IMR-90 (cell line): Measurements from ENCODE around the gene BCAS3. TPM values are rescaled to one million over a fixed set of nuclear protein-coding genes. Genes with fewer than 3 reads are reported as not detected.

ENCODE experiments used
- ATAC-seq: fragments of 200-7000 bp; cut with Tn5 transposase; 2 replicates; pipeline ENCODE4 v1.9.1; 2020; ENCODE audit warnings: low read depth, mild to moderate bottlenecking, moderate library complexity
- BruUV-seq: library from RNA; stranded (reverse); fragments of 400-500 nt; replicated peaks from 2 replicates; lab custom pipeline; 2021; lab: Mats Ljungman, UMichigan
- CTCF ChIA-PET: fragments of 300-600 bp; formaldehyde crosslinking; extraction: SDS; loops from one replicate; lab custom pipeline; 2021; ENCODE audit warnings: antibody characterized with exemption; lab: Yijun Ruan, JAX
- POLR2A ChIA-PET: fragments of 300-600 bp; sonication (Branson Sonifier 250); formaldehyde crosslinking; loops from one replicate; lab custom pipeline; 2022; ENCODE audit warnings: antibody characterized with exemption; ENCODE audit not compliant: unreplicated experiment; lab: Charles Lee
- DNase-seq: peaks from one replicate; pipeline ENCODE4 v3.0.0; 2013
- H2AFZ ChIP-seq: replicated peaks from 2 replicates; pipeline ENCODE3; 2013; ENCODE audit warnings: low read length, mild to moderate bottlenecking; ENCODE audit not compliant: poor library complexity
- H2AK5ac ChIP-seq: 2 replicates; pipeline ENCODE4 v1.6.1; 2013; ENCODE audit warnings: low read depth, low read length, inconsistent platforms
- H2AK9ac ChIP-seq: replicated peaks from 2 replicates; pipeline ENCODE3; 2013; ENCODE audit warnings: mild to moderate bottlenecking, low read depth, low read length, moderate library complexity; ENCODE audit not compliant: poor library complexity
- H2BK120ac ChIP-seq: 2 replicates; pipeline ENCODE4 v1.6.1; 2013; ENCODE audit warnings: low read depth, low read length, inconsistent platforms
- H2BK15ac ChIP-seq: 3 replicates; pipeline ENCODE4 v1.6.1; 2013; ENCODE audit warnings: low read depth, low read length, inconsistent platforms
- H2BK20ac ChIP-seq: 2 replicates; pipeline ENCODE4 v1.6.1; 2013; ENCODE audit warnings: low read depth, mild to moderate bottlenecking, inconsistent platforms, low read length, moderate library complexity
- H2BK5ac ChIP-seq: 2 replicates; pipeline ENCODE4 v1.6.1; 2013; ENCODE audit warnings: mild to moderate bottlenecking, low read depth, low read length, inconsistent platforms; ENCODE audit not compliant: poor library complexity, severe bottlenecking
- H3K14ac ChIP-seq: replicated peaks from 2 replicates; pipeline ENCODE4 v1.6.1; 2013; ENCODE audit warnings: low read depth, low read length, inconsistent platforms
- H3K18ac ChIP-seq: 2 replicates; pipeline ENCODE4 v1.6.1; 2013; ENCODE audit warnings: low read depth, low read length, control low read depth
- H3K23ac ChIP-seq: 2 replicates; pipeline ENCODE4 v1.6.1; 2013; ENCODE audit warnings: low read depth, low read length, inconsistent platforms
- H3K27ac ChIP-seq: 2 replicates; pipeline ENCODE4 v1.5.1; 2013; ENCODE audit warnings: mild to moderate bottlenecking, control low read depth, low read length; ENCODE audit not compliant: insufficient read depth
- H3K27me3 ChIP-seq: 2 replicates; pipeline ENCODE4 v1.6.1; 2013; ENCODE audit warnings: low read length; ENCODE audit not compliant: control insufficient read depth, insufficient read depth
- H3K36me3 ChIP-seq: 2 replicates; pipeline ENCODE4 v1.6.1; 2013; ENCODE audit warnings: low read length, mixed read lengths; ENCODE audit not compliant: control insufficient read depth, insufficient read depth
- H3K4ac ChIP-seq: 2 replicates; pipeline ENCODE4 v1.6.1; 2013; ENCODE audit warnings: low read depth, low read length, inconsistent platforms
- H3K4me1 ChIP-seq: 2 replicates; pipeline ENCODE4 v1.6.1; 2013; ENCODE audit warnings: low read length, mixed read lengths; ENCODE audit not compliant: control insufficient read depth, insufficient read depth
- H3K4me2 ChIP-seq: 2 replicates; pipeline ENCODE4 v1.6.1; 2013; ENCODE audit warnings: low read depth, mild to moderate bottlenecking, control low read depth, low read length, moderate library complexity
- H3K4me3 ChIP-seq: 2 replicates; pipeline ENCODE4 v1.5.1; 2013; ENCODE audit warnings: low read depth, mild to moderate bottlenecking, control low read depth, low read length, moderate library complexity; ENCODE audit not compliant: insufficient read depth
- H3K56ac ChIP-seq: 2 replicates; pipeline ENCODE4 v1.6.1; 2013; ENCODE audit warnings: low read length, inconsistent platforms; ENCODE audit not compliant: insufficient read depth; ENCODE audit errors: extremely low read depth
- H3K79me1 ChIP-seq, 2 experiments: 2 replicates each; pipeline ENCODE4 v1.6.1; 2013; ENCODE audit warnings: low read length in 2 of 2, inconsistent platforms in 1 of 2, low read depth in 1 of 2
- H3K9ac ChIP-seq: 2 replicates; pipeline ENCODE4 v1.6.1; 2013; ENCODE audit warnings: low read depth, low read length, control low read depth
- H3K9me1 ChIP-seq: 2 replicates; pipeline ENCODE4 v1.6.1; 2013; ENCODE audit warnings: low read length, inconsistent platforms; ENCODE audit not compliant: insufficient read depth
- H3K9me3 ChIP-seq: 2 replicates; pipeline ENCODE4 v1.6.1; 2013; ENCODE audit warnings: low read length; ENCODE audit not compliant: control insufficient read depth, insufficient read depth
- H4K20me1 ChIP-seq: 2 replicates; pipeline ENCODE4 v1.6.1; 2013; ENCODE audit warnings: low read length, inconsistent platforms; ENCODE audit not compliant: insufficient read depth
- H4K5ac ChIP-seq: 2 replicates; pipeline ENCODE4 v1.6.1; 2013; ENCODE audit warnings: mild to moderate bottlenecking, low read depth, low read length, control low read depth
- H4K8ac ChIP-seq, 2 experiments: 2 replicates each; pipeline ENCODE4 v1.6.1; 2013; ENCODE audit warnings: low read depth in 2 of 2, low read length in 2 of 2, control low read depth in 1 of 2, inconsistent platforms in 1 of 2
- H4K91ac ChIP-seq: 2 replicates; pipeline ENCODE4 v1.6.1; 2013; ENCODE audit warnings: low read depth, low read length, inconsistent platforms; ENCODE audit not compliant: insufficient read depth
- BHLHE40 ChIP-seq: fragments of 150-350 bp; IDR thresholded peaks from 2 replicates; pipeline ENCODE4 v1.6.1; 2016; ENCODE audit warnings: mild to moderate bottlenecking, low read depth, low read length
- CEBPB ChIP-seq: IDR thresholded peaks from 2 replicates; pipeline ENCODE4 v1.6.1; 2012; ENCODE audit warnings: low read depth, low read length, improper control_type of control experiment
- CHD1 ChIP-seq: IDR thresholded peaks from 2 replicates; pipeline ENCODE4 v1.6.1; 2012; ENCODE audit warnings: low read depth, low read length, improper control_type of control experiment
- FOS ChIP-seq: fragments of 150-350 bp; IDR thresholded peaks from 2 replicates; pipeline ENCODE4 v1.6.1; 2016; ENCODE audit warnings: low read depth, low read length
- MAFK ChIP-seq: IDR thresholded peaks from 2 replicates; pipeline ENCODE4 v1.6.1; 2012; ENCODE audit warnings: low read depth, low read length, improper control_type of control experiment
- MAZ ChIP-seq: IDR thresholded peaks from 2 replicates; pipeline ENCODE4 v1.6.1; 2012; ENCODE audit warnings: low read depth, mild to moderate bottlenecking, low read length, improper control_type of control experiment, moderate library complexity, borderline replicate concordance
- MXI1 ChIP-seq: IDR thresholded peaks from 2 replicates; pipeline ENCODE4 v1.6.1; 2012; ENCODE audit warnings: low read depth, mild to moderate bottlenecking, low read length, moderate library complexity, borderline replicate concordance
- NFE2L2 ChIP-seq: fragments of 150-350 bp; IDR thresholded peaks from 2 replicates; pipeline ENCODE4 v1.6.1; 2016; ENCODE audit warnings: low read depth, mild to moderate bottlenecking, low read length
- RAD21 ChIP-seq: IDR thresholded peaks from 2 replicates; pipeline ENCODE4 v1.6.1; 2012; ENCODE audit warnings: low read length, improper control_type of control experiment
- RCOR1 ChIP-seq: IDR thresholded peaks from 2 replicates; pipeline ENCODE4 v1.6.1; 2012; ENCODE audit warnings: mild to moderate bottlenecking, low read length, improper control_type of control experiment; ENCODE audit not compliant: insufficient replicate concordance
- RFX5 ChIP-seq: IDR thresholded peaks from 2 replicates; pipeline ENCODE4 v1.8.0; 2012; ENCODE audit warnings: low read depth, mild to moderate bottlenecking, low read length, moderate library complexity
- SMC3 ChIP-seq: fragments of 150-350 bp; IDR thresholded peaks from 2 replicates; pipeline ENCODE4 v1.6.1; 2016; ENCODE audit warnings: low read depth, mild to moderate bottlenecking, antibody characterized with exemption, low read length, moderate library complexity
- WGBS, 2 experiments: methylation state at CpG; one replicate each; pipeline versions ENCODE4 v1.1.5 to v1.1.7; 2013; ENCODE audit warnings: missing lambda C conversion rate in 2 of 2; ENCODE audit not compliant: insufficient read length in 1 of 2; ENCODE audit errors: extremely low coverage in 2 of 2; 5-methylcytosine and 5-hydroxymethylcytosine counted together
- dilution Hi-C: fragments of 300-500 bp; cut with HindIII; formaldehyde crosslinking; loops from one replicate; pipeline ENCODE4 v1.14.3; 2018; ENCODE audit warnings: low sequenced_read_pairs; ENCODE audit not compliant: unreplicated experiment
- in situ Hi-C: fragments of 300-500 bp; cut with MboI; formaldehyde crosslinking; loops from 3 replicates; pipeline ENCODE4 v1.14.3; 2019; ENCODE audit warnings: low sequenced_read_pairs, inconsistent platforms, mixed read lengths
- intact Hi-C: fragments of 100-400 bp; cut with micrococcal nuclease; formaldehyde crosslinking; loops from 2 replicates; pipeline ENCODE4 v1.10.0; 2022
- polyA plus RNA-seq, 3 experiments: library from polyadenylated mRNA; depleted of rRNA; stranded (reverse); fragments of >200 nt; gene quantifications; 2 replicates each; pipeline ENCODE4 v1.2.3, GENCODE V29; 2012; ENCODE audit warnings: low replicate concordance in 1 of 3
- total RNA-seq: library from RNA; depleted of rRNA; stranded (reverse); fragments of >200 nt; gene quantifications from 2 replicates; pipeline ENCODE4 v1.2.3, GENCODE V29; 2012
- TF ChIP-seq, protein P1 (sequence below): fragments of 150-350 bp; IDR thresholded peaks from 2 replicates; pipeline ENCODE4 v1.6.1; 2016; ENCODE audit warnings: low read depth, mild to moderate bottlenecking, low read length, moderate library complexity, borderline replicate concordance
- TF ChIP-seq, protein P2 (sequence below): conservative IDR thresholded peaks from 2 replicates; pipeline ENCODE4 v1.5.1; 2012; ENCODE audit warnings: mild to moderate bottlenecking, low read depth, low read length, improper control_type of control experiment

The BCAS3 gene
- total and polyA plus RNA-seq, 2 of the 4 experiments (the other 2 are of a cell fraction): 6.3 to 27.1 TPM

DNA sequence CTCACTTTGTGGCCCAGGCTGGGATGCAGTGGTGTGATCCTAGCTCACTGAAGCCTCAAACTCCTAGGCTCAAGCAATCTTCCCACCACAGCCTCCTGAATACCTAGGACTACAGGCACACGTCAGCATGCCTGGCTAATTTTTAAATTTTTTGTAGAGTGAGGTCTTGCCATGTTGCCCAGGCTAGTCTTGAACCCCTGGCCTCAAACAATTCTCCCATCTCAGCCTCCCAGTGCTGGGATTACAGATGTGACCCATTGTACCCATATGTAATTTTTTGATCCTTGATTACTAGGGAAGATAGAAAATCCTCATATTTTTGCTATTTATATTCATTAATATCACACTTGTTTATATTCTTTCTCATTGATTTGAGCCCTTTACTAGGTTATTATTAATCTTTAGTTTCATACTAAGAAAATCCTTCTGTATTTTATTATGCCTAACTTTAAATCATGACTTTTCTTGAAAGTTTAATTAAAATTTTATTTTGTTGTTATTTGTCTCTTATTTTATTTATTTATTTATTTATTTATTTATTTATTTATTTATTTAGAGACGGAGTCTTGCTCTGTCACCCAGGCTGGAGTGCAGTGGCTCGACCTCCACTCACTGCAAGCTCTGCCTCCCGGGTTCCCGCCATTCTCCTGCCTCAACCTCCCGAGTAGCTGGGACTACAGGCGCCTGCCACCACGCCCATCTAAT is 75.4 kb downstream of the BCAS3 start:
- Histone ChIP-seq H3K4me3 (no peak overlapping the region), H2BK120ac (no peak overlapping the region), H4K91ac (no peak overlapping the region), H3K18ac (no peak overlapping the region), H3K9ac (no peak overlapping the region), H4K5ac (no peak overlapping the region), H3K27me3 (no peaks in the 10 kb centered on the region), H3K9me1 (no peaks in the 10 kb centered on the region), H3K4ac (no peak overlapping the region), H2AFZ (no peak overlapping the region), H3K4me1 (no peaks in the 10 kb centered on the region), H3K79me1 (no peaks in the 10 kb centered on the region), H2BK20ac (no peak overlapping the region), H3K23ac (no peak overlapping the region), H3K56ac (no peak overlapping the region), H3K14ac (no peak overlapping the region), H4K20me1 (no peaks in the 10 kb centered on the region), H4K8ac (no peak overlapping the region), H2AK5ac (no peak overlapping the region), H2BK15ac (no peak overlapping the region), H2AK9ac (no peak overlapping the region), H2BK5ac (no peak overlapping the region), H3K9me3 (no peaks in the 10 kb centered on the region; the same call in 1 of the 2 replicates), H3K36me3 (no peaks in the 10 kb centered on the region), H3K27ac (no peak overlapping the region), H3K4me2 (no peak overlapping the region)
- POLR2A ChIA-PET: no interaction called here
- DNase-seq (no peak), ATAC-seq (no peak)
- no TSS peak for BruUV-seq
- intact Hi-C loops (no loop called here), in situ Hi-C loops (no loop called here), dilution Hi-C loops (no loop called here)
- WGBS, 2 experiments: 89% methylated on average over 3 of the region's 8 CpGs; no CpG with 5 or more reads in 1 of the 2 experiments
- TF ChIP-seq MXI1 (no peak), NFE2L2 (no peak), MAFK (no peak), BHLHE40 (no peak), RFX5 (no peak), SMC3 (no peak), RAD21 (no peak), CEBPB (no peak), MAZ (no peak), RCOR1 (no peak), FOS (no peak), CHD1 (no peak)
- TF ChIP-seq, protein P1, sequence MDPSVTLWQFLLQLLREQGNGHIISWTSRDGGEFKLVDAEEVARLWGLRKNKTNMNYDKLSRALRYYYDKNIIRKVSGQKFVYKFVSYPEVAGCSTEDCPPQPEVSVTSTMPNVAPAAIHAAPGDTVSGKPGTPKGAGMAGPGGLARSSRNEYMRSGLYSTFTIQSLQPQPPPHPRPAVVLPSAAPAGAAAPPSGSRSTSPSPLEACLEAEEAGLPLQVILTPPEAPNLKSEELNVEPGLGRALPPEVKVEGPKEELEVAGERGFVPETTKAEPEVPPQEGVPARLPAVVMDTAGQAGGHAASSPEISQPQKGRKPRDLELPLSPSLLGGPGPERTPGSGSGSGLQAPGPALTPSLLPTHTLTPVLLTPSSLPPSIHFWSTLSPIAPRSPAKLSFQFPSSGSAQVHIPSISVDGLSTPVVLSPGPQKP: no peak
- TF ChIP-seq, protein P2, sequence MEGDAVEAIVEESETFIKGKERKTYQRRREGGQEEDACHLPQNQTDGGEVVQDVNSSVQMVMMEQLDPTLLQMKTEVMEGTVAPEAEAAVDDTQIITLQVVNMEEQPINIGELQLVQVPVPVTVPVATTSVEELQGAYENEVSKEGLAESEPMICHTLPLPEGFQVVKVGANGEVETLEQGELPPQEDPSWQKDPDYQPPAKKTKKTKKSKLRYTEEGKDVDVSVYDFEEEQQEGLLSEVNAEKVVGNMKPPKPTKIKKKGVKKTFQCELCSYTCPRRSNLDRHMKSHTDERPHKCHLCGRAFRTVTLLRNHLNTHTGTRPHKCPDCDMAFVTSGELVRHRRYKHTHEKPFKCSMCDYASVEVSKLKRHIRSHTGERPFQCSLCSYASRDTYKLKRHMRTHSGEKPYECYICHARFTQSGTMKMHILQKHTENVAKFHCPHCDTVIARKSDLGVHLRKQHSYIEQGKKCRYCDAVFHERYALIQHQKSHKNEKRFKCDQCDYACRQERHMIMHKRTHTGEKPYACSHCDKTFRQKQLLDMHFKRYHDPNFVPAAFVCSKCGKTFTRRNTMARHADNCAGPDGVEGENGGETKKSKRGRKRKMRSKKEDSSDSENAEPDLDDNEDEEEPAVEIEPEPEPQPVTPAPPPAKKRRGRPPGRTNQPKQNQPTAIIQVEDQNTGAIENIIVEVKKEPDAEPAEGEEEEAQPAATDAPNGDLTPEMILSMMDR: no peak
- CTCF ChIA-PET: no interaction called here
